H1 (cell line): Measurements from ENCODE around the gene CTBP2. TPM values are rescaled to one million over a fixed set of nuclear protein-coding genes. Genes with fewer than 3 reads are reported as not detected.

ENCODE experiments used
- CTCF ChIA-PET: fragments of 300-600 bp; sonication (Branson Sonifier 250); formaldehyde crosslinking; loops from one replicate; lab custom pipeline; 2021; ENCODE audit not compliant: partially characterized antibody; lab: Charles Lee
- POLR2A ChIA-PET: fragments of 300-600 bp; sonication (Branson Sonifier 250); formaldehyde crosslinking; loops from one replicate; lab custom pipeline; 2021; ENCODE audit warnings: inconsistent platforms; ENCODE audit not compliant: partially characterized antibody; lab: Charles Lee
- DNase-seq, 2 experiments: peaks; one replicate each; pipeline versions ENCODE4 v3.0.0 to v3.0.0-alpha.2; 2010 to 2022; ENCODE audit warnings: low spot score in 2 of 2, low read depth in 1 of 2, mixed read lengths in 1 of 2
- FAIRE-seq: peaks from 2 replicates; lab custom pipeline; 2011; peaks lifted over from hg19 to GRCh38; lab: Jason Lieb, UNC
- H2AFZ ChIP-seq: 2 replicates; pipeline ENCODE4 v1.8.1; 2012; ENCODE audit warnings: low read length, inconsistent platforms
- H2AK5ac ChIP-seq: 2 replicates; pipeline ENCODE4 v1.6.1; 2013; ENCODE audit warnings: low read depth, low read length
- H2BK120ac ChIP-seq: replicated peaks from 2 replicates; pipeline ENCODE3; 2013; ENCODE audit warnings: low read depth, low read length, inconsistent platforms
- H2BK12ac ChIP-seq: 2 replicates; pipeline ENCODE4 v1.6.1; 2013; ENCODE audit warnings: low read depth, low read length
- H2BK15ac ChIP-seq: 2 replicates; pipeline ENCODE4 v1.6.1; 2013; ENCODE audit warnings: low read length
- H2BK20ac ChIP-seq: 2 replicates; pipeline ENCODE4 v1.6.1; 2013; ENCODE audit warnings: low read length
- H2BK5ac ChIP-seq: 2 replicates; pipeline ENCODE4 v1.6.1; 2013; ENCODE audit warnings: low read depth, low read length
- H3K14ac ChIP-seq: 2 replicates; pipeline ENCODE4 v1.6.1; 2013; ENCODE audit warnings: inconsistent platforms; ENCODE audit not compliant: insufficient read length
- H3K18ac ChIP-seq: 2 replicates; pipeline ENCODE4 v1.6.1; 2013; ENCODE audit warnings: low read length; ENCODE audit errors: extremely low read depth
- H3K23ac ChIP-seq: 2 replicates; pipeline ENCODE4 v1.6.1; 2013; ENCODE audit warnings: inconsistent platforms; ENCODE audit not compliant: insufficient read length
- H3K23me2 ChIP-seq: 2 replicates; pipeline ENCODE4 v1.6.1; 2013; ENCODE audit warnings: low read depth, low read length
- H3K27ac ChIP-seq: 2 replicates; pipeline ENCODE4 v1.6.1; 2011; ENCODE audit warnings: low read depth, low read length, inconsistent platforms
- H3K27me3 ChIP-seq, 4 experiments: replicated peaks in 1 of 4; 1 replicate in 1 of 4; 2 replicates in 3 of 4; pipeline versions ENCODE4 v1.6.1 to v1.8.1; 2011 to 2013; ENCODE audit warnings: low read length in 3 of 4, mild to moderate bottlenecking in 3 of 4, inconsistent platforms in 2 of 4, mixed read lengths in 2 of 4, moderate library complexity in 1 of 4; ENCODE audit not compliant: control insufficient read depth in 3 of 4, insufficient read depth in 3 of 4; ENCODE audit errors: extremely low read depth in 1 of 4
- H3K36me3 ChIP-seq, 4 experiments: 2 replicates each; pipeline versions ENCODE4 v1.6.1 to v1.8.1; 2011 to 2013; ENCODE audit warnings: mild to moderate bottlenecking in 4 of 4, low read length in 3 of 4, moderate library complexity in 2 of 4, control low read depth in 1 of 4, inconsistent platforms in 1 of 4; ENCODE audit not compliant: insufficient read depth in 4 of 4, control insufficient read depth in 2 of 4
- H3K4ac ChIP-seq: replicated peaks from 2 replicates; pipeline ENCODE3; 2013; ENCODE audit warnings: low read length, low read depth, mixed read lengths, inconsistent platforms; ENCODE audit not compliant: insufficient read length
- H3K4me1 ChIP-seq, 4 experiments: replicated peaks in 1 of 4; 1 replicate in 1 of 4; 2 replicates in 3 of 4; pipeline versions ENCODE4 v1.6.1 to v1.8.1; 2011 to 2013; ENCODE audit warnings: low read length in 3 of 4, inconsistent platforms in 2 of 4, mixed read lengths in 1 of 4; ENCODE audit not compliant: insufficient read depth in 4 of 4, control insufficient read depth in 3 of 4
- H3K4me2 ChIP-seq, 2 experiments: 2 replicates each; pipeline versions ENCODE4 v1.6.1 to v1.8.1; 2011 to 2013; ENCODE audit warnings: low read depth in 2 of 2, low read length in 2 of 2, control low read depth in 1 of 2, inconsistent platforms in 1 of 2, mild to moderate bottlenecking in 1 of 2; ENCODE audit not compliant: insufficient read depth in 1 of 2
- H3K4me3 ChIP-seq, 4 experiments: fragments of 200-600, 300-600 bp in 1 of 4; sonication (generic), shearing (Covaris generic), sonication (Bioruptor Twin) in 1 of 4; 2 replicates each; pipeline versions ENCODE4 v1.5.1 to v1.8.1; 2011 to 2016; ENCODE audit warnings: low read length in 4 of 4, low read depth in 3 of 4, control low read depth in 2 of 4, inconsistent platforms in 2 of 4, mild to moderate bottlenecking in 2 of 4, mixed read lengths in 1 of 4, moderate library complexity in 1 of 4; ENCODE audit not compliant: insufficient read depth in 2 of 4; ENCODE audit errors: extremely low read depth in 1 of 4
- H3K56ac ChIP-seq: replicated peaks from 2 replicates; pipeline ENCODE3; 2013; ENCODE audit warnings: low read depth, mild to moderate bottlenecking, mixed read lengths, low read length, inconsistent platforms; ENCODE audit not compliant: insufficient read length
- H3K79me1 ChIP-seq: 2 replicates; pipeline ENCODE4 v1.6.1; 2013; ENCODE audit warnings: low read depth, low read length, control low read depth
- H3K79me2 ChIP-seq, 2 experiments: 2 replicates each; pipeline versions ENCODE4 v1.6.1 to v1.8.1; 2012 to 2013; ENCODE audit warnings: low read length in 2 of 2, mild to moderate bottlenecking in 2 of 2, inconsistent platforms in 1 of 2; ENCODE audit not compliant: insufficient read depth in 2 of 2, control insufficient read depth in 1 of 2
- H3K9ac ChIP-seq, 4 experiments: replicated peaks in 1 of 4; 1 replicate in 1 of 4; 2 replicates in 3 of 4; pipeline versions ENCODE4 v1.6.1 to v1.8.1; 2011 to 2013; ENCODE audit warnings: low read depth in 3 of 4, low read length in 3 of 4, control low read depth in 2 of 4, mild to moderate bottlenecking in 2 of 4, moderate library complexity in 2 of 4, inconsistent platforms in 1 of 4; ENCODE audit errors: extremely low read depth in 1 of 4
- H3K9me3 ChIP-seq, 2 experiments: 2 replicates each; pipeline versions ENCODE4 v1.6.1 to v1.8.1; 2012 to 2013; ENCODE audit warnings: mild to moderate bottlenecking in 2 of 2, moderate library complexity in 2 of 2, control low read depth in 1 of 2, inconsistent platforms in 1 of 2, low read depth in 1 of 2, low read length in 1 of 2, mixed read lengths in 1 of 2; ENCODE audit not compliant: insufficient read depth in 2 of 2
- H4K20me1 ChIP-seq, 2 experiments: replicated peaks in 1 of 2; 2 replicates each; pipeline versions ENCODE3 to v1.8.1; 2011 to 2013; ENCODE audit warnings: inconsistent platforms in 2 of 2, low read length in 2 of 2, mild to moderate bottlenecking in 1 of 2; ENCODE audit not compliant: insufficient read depth in 2 of 2, control insufficient read depth in 1 of 2
- H4K5ac ChIP-seq: 2 replicates; pipeline ENCODE4 v1.6.1; 2013; ENCODE audit warnings: low read length, low read depth, mixed read lengths, inconsistent platforms; ENCODE audit not compliant: insufficient read length
- H4K8ac ChIP-seq: 2 replicates; pipeline ENCODE4 v1.8.0; 2013; ENCODE audit warnings: mild to moderate bottlenecking, moderate library complexity, low read length, inconsistent platforms; ENCODE audit not compliant: insufficient read depth; ENCODE audit errors: extremely low read depth
- H4K91ac ChIP-seq: replicated peaks from 2 replicates; pipeline ENCODE3; 2013; ENCODE audit warnings: low read length, mixed read lengths, inconsistent platforms; ENCODE audit not compliant: insufficient read length
- CHD1 ChIP-seq: IDR thresholded peaks from 2 replicates; pipeline ENCODE4 v1.6.1; 2012; ENCODE audit warnings: low read depth, low read length, improper control_type of control experiment
- CREB1 ChIP-seq: IDR thresholded peaks from 2 replicates; pipeline ENCODE4 v1.6.1; 2012; ENCODE audit warnings: inconsistent platforms
- EP300 ChIP-seq, 2 experiments: IDR thresholded peaks; 1 replicate in 1 of 2; 2 replicates in 1 of 2; pipeline ENCODE4 v1.6.1; 2011 to 2012; ENCODE audit warnings: low read depth in 2 of 2, low read length in 2 of 2, mild to moderate bottlenecking in 2 of 2, borderline replicate concordance in 1 of 2, inconsistent platforms in 1 of 2, moderate library complexity in 1 of 2
- GABPA ChIP-seq: IDR thresholded peaks from 2 replicates; pipeline ENCODE4 v1.6.1; 2011; ENCODE audit warnings: mild to moderate bottlenecking, low read length, moderate library complexity, borderline replicate concordance; ENCODE audit not compliant: insufficient read depth
- JUN ChIP-seq: IDR thresholded peaks from 2 replicates; pipeline ENCODE4 v1.6.1; 2011; ENCODE audit warnings: low read depth, mild to moderate bottlenecking, improper control_type of control experiment, low read length
- JUND ChIP-seq: IDR thresholded peaks from 2 replicates; pipeline ENCODE4 v1.6.1; 2011; ENCODE audit warnings: mild to moderate bottlenecking, improper control_type of control experiment, low read length
- SAP30 ChIP-seq: fragments of 300-600 bp; sonication (generic); IDR thresholded peaks from 2 replicates; pipeline ENCODE4 v1.7.1; 2012; ENCODE audit warnings: low read length, moderate library complexity, mild to moderate bottlenecking, inconsistent platforms; ENCODE audit not compliant: insufficient read depth, insufficient replicate concordance
- YY1 ChIP-seq: IDR thresholded peaks from 2 replicates; pipeline ENCODE4 v1.6.1; 2011; ENCODE audit warnings: low read depth, mild to moderate bottlenecking, low read length
- WGBS, 2 experiments: shearing (Covaris generic) in 1 of 2; methylation state at CpG; one replicate each; pipeline versions ENCODE4 v1.1.6 to v1.1.7; 2013 to 2015; ENCODE audit warnings: low lambda C conversion rate in 2 of 2, mixed read lengths in 2 of 2, inconsistent platforms in 1 of 2, low coverage in 1 of 2, missing lambda C conversion rate in 1 of 2; ENCODE audit not compliant: insufficient replicate concordance in 2 of 2, insufficient coverage in 1 of 2, insufficient read length in 1 of 2; ENCODE audit errors: extremely low coverage in 1 of 2, missing lambda C conversion rate in 1 of 2; 5-methylcytosine and 5-hydroxymethylcytosine counted together
- polyA plus RNA-seq, 7 experiments: library from polyadenylated mRNA; depleted of rRNA in 3 of 7; stranded (reverse) in 5 of 7; unstranded in 2 of 7; fragments of >200 nt in 5 of 7; fragments of 200-250 nt in 2 of 7; gene quantifications; 1 replicate in 5 of 7; 2 replicates in 1 of 7; 4 replicates in 1 of 7; pipeline versions ENCODE4 v1.2.1 to v1.2.3, GENCODE V29; 2011 to 2013; ENCODE audit warnings: missing spikeins in 2 of 7, mixed read lengths in 2 of 7
- total RNA-seq: library from RNA; stranded (reverse); fragmentation: NEBNext Ultra II Directional; extraction: Animal tissue kit (Norgen Biotek cat#: 25700); gene quantifications from 2 replicates; pipeline ENCODE4 v1.2.1, GENCODE V29; 2021
- TF ChIP-seq, protein P1 (sequence below): IDR thresholded peaks from 2 replicates; pipeline ENCODE4 v1.6.1; 2012; ENCODE audit warnings: inconsistent platforms
- TF ChIP-seq, protein P2 (sequence below): IDR thresholded peaks from 2 replicates; pipeline ENCODE4 v1.6.1; 2011; ENCODE audit warnings: low read depth, mild to moderate bottlenecking, low read length; ENCODE audit not compliant: insufficient read depth

CTBP2 gene
- total and polyA plus RNA-seq, 2 of the 8 experiments (the other 6 are each of a cell fraction or from before 2014, with no cell fraction given): 208 to 221 TPM

DNA sequence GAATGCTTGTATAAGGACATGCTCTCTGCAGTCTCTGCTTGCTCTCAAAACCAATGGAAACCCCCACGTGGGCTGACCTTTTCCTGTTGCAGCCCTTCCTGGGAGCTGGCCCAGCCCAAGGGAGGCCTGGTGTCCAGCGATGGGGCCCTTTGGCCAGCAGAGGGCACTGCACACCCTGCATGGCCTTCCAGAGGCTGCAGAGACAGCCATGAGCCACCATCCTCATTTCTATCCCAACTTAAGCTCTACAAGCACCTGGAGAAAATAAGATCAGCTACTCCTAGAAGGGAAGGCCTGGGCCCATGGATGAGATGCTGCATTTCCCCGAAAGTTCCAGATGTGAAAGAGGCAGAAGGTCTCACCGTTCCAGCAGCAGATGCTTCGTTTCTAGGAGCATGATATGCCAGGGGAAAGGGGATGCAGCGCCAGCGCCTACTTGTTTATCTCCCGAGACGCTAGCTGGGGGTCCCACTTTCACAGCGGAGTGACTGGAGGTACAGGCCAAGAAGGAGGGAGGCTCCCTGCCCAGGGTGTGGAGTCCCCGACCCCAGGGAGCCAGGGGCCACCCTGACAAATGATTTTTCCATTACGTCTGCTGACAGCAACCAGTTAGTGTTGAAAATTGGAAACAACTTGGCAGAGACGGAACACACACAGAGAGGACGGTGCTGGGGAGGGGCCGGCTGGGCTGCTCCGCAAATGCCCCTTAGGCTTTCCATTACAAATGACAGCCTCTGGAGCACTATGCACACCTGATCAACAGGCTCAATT is 112.1 kb downstream of the CTBP2 start:
- Histone ChIP-seq H3K27ac (no peak overlapping the region), H3K27me3 (no peaks in the 10 kb centered on the region), H3K4me2 (no peak overlapping the region), H2AK5ac (no peak overlapping the region), H3K4me1 (peaks cover 3 to 15% (median 12%) of the 10 kb centered on the region in 4 experiments), H3K4ac (no peak overlapping the region), H2BK5ac (no peak overlapping the region), H3K14ac (no peak overlapping the region), H3K79me2 (peaks cover 13 to 99% of the 10 kb centered on the region in 2 experiments), H4K20me1 (peaks cover 30 to 39% of the 10 kb centered on the region in 2 experiments), H2BK20ac (no peak overlapping the region), H2AFZ (no peak overlapping the region), H3K18ac (no peak overlapping the region), H2BK15ac (no peak overlapping the region), H4K8ac (no peak overlapping the region), H3K23me2 (no peaks in the 10 kb centered on the region), H2BK12ac (no peak overlapping the region), H4K91ac (no peak overlapping the region), H3K9ac (no peak overlapping the region), H2BK120ac (no peak overlapping the region), H4K5ac (no peak overlapping the region), H3K23ac (no peak overlapping the region), H3K36me3 (peaks cover 0 to 6% (median 0%) of the 10 kb centered on the region in 4 experiments; a peak in 1 of 8 replicates), H3K56ac (no peak overlapping the region), H3K79me1 (peaks cover 16% of the 10 kb centered on the region), H3K4me3 (no peak overlapping the region), H3K9me3 (no peaks in the 10 kb centered on the region)
- FAIRE-seq (peak; percentile 81), DNase-seq (peak; percentile 75 to 95)
- ChIA-PET POLR2A (interaction anchor here (0.7 to 1.2 kb wide), 5 partner anchors 12 to 106 kb away, joined by 3 to 9 read pairs (median 4); no protein-coding TSS in a partner anchor), CTCF (interaction anchor here (0.5 to 4.8 kb wide), 31 partner anchors 8 to 586 kb away, joined by 3 to 110 read pairs (median 4); no protein-coding TSS in a partner anchor)
- WGBS, 2 experiments: 66% methylated on average over 16 of the region's 16 CpGs; no CpG with 5 or more reads in 1 of the 2 experiments
- TF ChIP-seq JUND (peak; percentile 86), YY1 (peak; percentile 83), JUN (0 out of 2 replicates have a peak, but pooled peaks have one; percentile 9), CHD1 (no peak), EP300 (IDR thresholded peaks at IDR 0.05; ENCODE audit: borderline replicate concordance in 1 of 2, low read depth in 2 of 2, low read length in 2 of 2) (peak in 1 of 2 experiments; percentile 41; a peak in 1 of 3 replicates), SAP30 (no peak), CREB1 (0 out of 2 replicates have a peak, but pooled peaks have one; percentile 38), GABPA (peak; percentile 69; the same call in 1 of the 2 replicates)
- TF ChIP-seq, protein P1, sequence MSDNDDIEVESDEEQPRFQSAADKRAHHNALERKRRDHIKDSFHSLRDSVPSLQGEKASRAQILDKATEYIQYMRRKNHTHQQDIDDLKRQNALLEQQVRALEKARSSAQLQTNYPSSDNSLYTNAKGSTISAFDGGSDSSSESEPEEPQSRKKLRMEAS: peak; percentile 64
- TF ChIP-seq, protein P2, sequence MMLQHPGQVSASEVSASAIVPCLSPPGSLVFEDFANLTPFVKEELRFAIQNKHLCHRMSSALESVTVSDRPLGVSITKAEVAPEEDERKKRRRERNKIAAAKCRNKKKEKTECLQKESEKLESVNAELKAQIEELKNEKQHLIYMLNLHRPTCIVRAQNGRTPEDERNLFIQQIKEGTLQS: 0 out of 2 replicates have a peak, but pooled peaks have one; percentile 36
